ENCODE results near the gene PCCA.

PCCA gene

GRCh38 chr13:100088644-100089464, at the start of gene PCCA:
Gene PCCA, plus strand, starts transcription at chr13:100089093. Its CDS starts 28 bp downstream, at chr13:100089121.
- H3K36me3 ChIP-seq (ENCODE audit: control insufficient read depth, insufficient read depth, low read length): no peaks in the 10 kb centered on the region
- H3K9me3 ChIP-seq (ENCODE audit: control insufficient read depth, low read length): no peaks in the 10 kb centered on the region
- H3K4me1 ChIP-seq (ENCODE audit: control insufficient read depth, insufficient read depth, low read length): peaks cover 20% of the 10 kb centered on the region
- peak within 1 kb of the TSS; percentile 79 for H3K9ac ChIP-seq (ENCODE audit: low read length)
- H3K4me3 ChIP-seq (ENCODE audit: low read length): peak within 1 kb of the TSS; percentile 83
- no peaks in the 10 kb centered on the region for H3K27me3 ChIP-seq (ENCODE audit: control insufficient read depth, insufficient read depth, low read length)

- Histone ChIP-seq H3K9ac (ENCODE audit: low read length) (no peak overlapping the region), H3K36me3 (ENCODE audit: control insufficient read depth, insufficient read depth, low read length) (no peaks in the 10 kb centered on the region), H3K4me3 (ENCODE audit: low read length) (no peak overlapping the region), H3K9me3 (ENCODE audit: control insufficient read depth, low read length) (no peaks in the 10 kb centered on the region), H3K4me1 (ENCODE audit: control insufficient read depth, insufficient read depth, low read length) (peaks cover 6% of the 10 kb centered on the region), H3K27me3 (ENCODE audit: control insufficient read depth, insufficient read depth, low read length) (no peaks in the 10 kb centered on the region)
Measured at GRCh38 chr13:100039740-100040139, 49.2 kb upstream of the PCCA start.

GRCh38 chr13:100040196-100040595, 48.7 kb upstream of the PCCA start:
- H3K4me3 ChIP-seq (ENCODE audit: low read length): no peak overlapping the region
- H3K9ac ChIP-seq (ENCODE audit: low read length): no peak overlapping the region
- H3K4me1 ChIP-seq (ENCODE audit: control insufficient read depth, insufficient read depth, low read length): peaks cover 6% of the 10 kb centered on the region
- no peaks in the 10 kb centered on the region for H3K36me3 ChIP-seq (ENCODE audit: control insufficient read depth, insufficient read depth, low read length)
- no peaks in the 10 kb centered on the region for H3K9me3 ChIP-seq (ENCODE audit: control insufficient read depth, low read length)
- no peaks in the 10 kb centered on the region for H3K27me3 ChIP-seq (ENCODE audit: control insufficient read depth, insufficient read depth, low read length)

GRCh38 chr13:100044936-100045335, 44.0 kb upstream of the PCCA start:
- Histone ChIP-seq H3K4me1 (ENCODE audit: control insufficient read depth, insufficient read depth, low read length) (peaks cover 3% of the 10 kb centered on the region), H3K9ac (ENCODE audit: low read length) (no peak overlapping the region), H3K9me3 (ENCODE audit: control insufficient read depth, low read length) (no peaks in the 10 kb centered on the region), H3K27me3 (ENCODE audit: control insufficient read depth, insufficient read depth, low read length) (no peaks in the 10 kb centered on the region), H3K4me3 (ENCODE audit: low read length) (no peak overlapping the region), H3K36me3 (ENCODE audit: control insufficient read depth, insufficient read depth, low read length) (no peaks in the 10 kb centered on the region)

- no peaks in the 10 kb centered on the region for H3K9me3 ChIP-seq (ENCODE audit: control insufficient read depth, low read length)
- no peaks in the 10 kb centered on the region for H3K4me1 ChIP-seq (ENCODE audit: control insufficient read depth, insufficient read depth, low read length)
- H3K36me3 ChIP-seq (ENCODE audit: control insufficient read depth, insufficient read depth, low read length): no peaks in the 10 kb centered on the region
- no peaks in the 10 kb centered on the region for H3K27me3 ChIP-seq (ENCODE audit: control insufficient read depth, insufficient read depth, low read length)
- no peak overlapping the region for H3K9ac ChIP-seq (ENCODE audit: low read length)
- H3K4me3 ChIP-seq (ENCODE audit: low read length): no peak overlapping the region
Measured at GRCh38 chr13:100045355-100045754, 43.5 kb upstream of the PCCA start.

- no peaks in the 10 kb centered on the region for H3K36me3 ChIP-seq (ENCODE audit: control insufficient read depth, insufficient read depth, low read length)
- no peaks in the 10 kb centered on the region for H3K4me1 ChIP-seq (ENCODE audit: control insufficient read depth, insufficient read depth, low read length)
- no peak overlapping the region for H3K4me3 ChIP-seq (ENCODE audit: low read length)
- no peak overlapping the region for H3K9ac ChIP-seq (ENCODE audit: low read length)
- no peaks in the 10 kb centered on the region for H3K27me3 ChIP-seq (ENCODE audit: control insufficient read depth, insufficient read depth, low read length)
- H3K9me3 ChIP-seq (ENCODE audit: control insufficient read depth, low read length): no peaks in the 10 kb centered on the region
Measured at GRCh38 chr13:100051070-100051469, 37.8 kb upstream of the PCCA start.

GRCh38 chr13:100059827-100060226, 29.1 kb upstream of the PCCA start:
- no peak overlapping the region for H3K4me3 ChIP-seq (ENCODE audit: low read length)
- no peak overlapping the region for H3K9ac ChIP-seq (ENCODE audit: low read length)
- no peaks in the 10 kb centered on the region for H3K36me3 ChIP-seq (ENCODE audit: control insufficient read depth, insufficient read depth, low read length)
- H3K9me3 ChIP-seq (ENCODE audit: control insufficient read depth, low read length): no peaks in the 10 kb centered on the region
- no peaks in the 10 kb centered on the region for H3K4me1 ChIP-seq (ENCODE audit: control insufficient read depth, insufficient read depth, low read length)
- H3K27me3 ChIP-seq (ENCODE audit: control insufficient read depth, insufficient read depth, low read length): no peaks in the 10 kb centered on the region

GRCh38 chr13:100063333-100063732, 25.6 kb upstream of the PCCA start:
- Histone ChIP-seq H3K27me3 (ENCODE audit: control insufficient read depth, insufficient read depth, low read length) (no peaks in the 10 kb centered on the region), H3K9me3 (ENCODE audit: control insufficient read depth, low read length) (no peaks in the 10 kb centered on the region), H3K9ac (ENCODE audit: low read length) (no peak overlapping the region), H3K36me3 (ENCODE audit: control insufficient read depth, insufficient read depth, low read length) (no peaks in the 10 kb centered on the region), H3K4me1 (ENCODE audit: control insufficient read depth, insufficient read depth, low read length) (no peaks in the 10 kb centered on the region), H3K4me3 (ENCODE audit: low read length) (no peak overlapping the region)

GRCh38 chr13:100063906-100064305, 25.0 kb upstream of the PCCA start:
- no peaks in the 10 kb centered on the region for H3K27me3 ChIP-seq (ENCODE audit: control insufficient read depth, insufficient read depth, low read length)
- H3K36me3 ChIP-seq (ENCODE audit: control insufficient read depth, insufficient read depth, low read length): no peaks in the 10 kb centered on the region
- H3K4me1 ChIP-seq (ENCODE audit: control insufficient read depth, insufficient read depth, low read length): no peaks in the 10 kb centered on the region
- no peak overlapping the region for H3K4me3 ChIP-seq (ENCODE audit: low read length)
- no peaks in the 10 kb centered on the region for H3K9me3 ChIP-seq (ENCODE audit: control insufficient read depth, low read length)
- H3K9ac ChIP-seq (ENCODE audit: low read length): no peak overlapping the region

GRCh38 chr13:100068133-100068931, 20.6 kb upstream of the PCCA start:
- H3K9ac ChIP-seq (ENCODE audit: low read length): no peak overlapping the region
- H3K4me3 ChIP-seq (ENCODE audit: low read length): no peak overlapping the region
- H3K4me1 ChIP-seq (ENCODE audit: control insufficient read depth, insufficient read depth, low read length): no peaks in the 10 kb centered on the region
- H3K36me3 ChIP-seq (ENCODE audit: control insufficient read depth, insufficient read depth, low read length): no peaks in the 10 kb centered on the region
- no peaks in the 10 kb centered on the region for H3K9me3 ChIP-seq (ENCODE audit: control insufficient read depth, low read length)
- no peaks in the 10 kb centered on the region for H3K27me3 ChIP-seq (ENCODE audit: control insufficient read depth, insufficient read depth, low read length)

GRCh38 chr13:100069278-100069677, 19.6 kb upstream of the PCCA start:
- Histone ChIP-seq H3K27me3 (ENCODE audit: control insufficient read depth, insufficient read depth, low read length) (no peaks in the 10 kb centered on the region), H3K9me3 (ENCODE audit: control insufficient read depth, low read length) (no peaks in the 10 kb centered on the region), H3K4me3 (ENCODE audit: low read length) (no peak overlapping the region), H3K36me3 (ENCODE audit: control insufficient read depth, insufficient read depth, low read length) (no peaks in the 10 kb centered on the region), H3K9ac (ENCODE audit: low read length) (no peak overlapping the region), H3K4me1 (ENCODE audit: control insufficient read depth, insufficient read depth, low read length) (no peaks in the 10 kb centered on the region)
